GM20000 (cell line): Measurements from ENCODE around the gene PCDHGC4.

Source experiments
- DNase-seq: peaks from one replicate; pipeline ENCODE4 v3.0.0; 2012; ENCODE audit warnings: low spot score
- TF ChIP-seq, protein P1 (sequence below): IDR thresholded peaks from 2 replicates; pipeline ENCODE4 v1.5.1; 2012; ENCODE audit warnings: mild to moderate bottlenecking, control low read depth; ENCODE audit errors: extremely low read depth, missing control alignments

PCDHGC4 gene

DNA sequence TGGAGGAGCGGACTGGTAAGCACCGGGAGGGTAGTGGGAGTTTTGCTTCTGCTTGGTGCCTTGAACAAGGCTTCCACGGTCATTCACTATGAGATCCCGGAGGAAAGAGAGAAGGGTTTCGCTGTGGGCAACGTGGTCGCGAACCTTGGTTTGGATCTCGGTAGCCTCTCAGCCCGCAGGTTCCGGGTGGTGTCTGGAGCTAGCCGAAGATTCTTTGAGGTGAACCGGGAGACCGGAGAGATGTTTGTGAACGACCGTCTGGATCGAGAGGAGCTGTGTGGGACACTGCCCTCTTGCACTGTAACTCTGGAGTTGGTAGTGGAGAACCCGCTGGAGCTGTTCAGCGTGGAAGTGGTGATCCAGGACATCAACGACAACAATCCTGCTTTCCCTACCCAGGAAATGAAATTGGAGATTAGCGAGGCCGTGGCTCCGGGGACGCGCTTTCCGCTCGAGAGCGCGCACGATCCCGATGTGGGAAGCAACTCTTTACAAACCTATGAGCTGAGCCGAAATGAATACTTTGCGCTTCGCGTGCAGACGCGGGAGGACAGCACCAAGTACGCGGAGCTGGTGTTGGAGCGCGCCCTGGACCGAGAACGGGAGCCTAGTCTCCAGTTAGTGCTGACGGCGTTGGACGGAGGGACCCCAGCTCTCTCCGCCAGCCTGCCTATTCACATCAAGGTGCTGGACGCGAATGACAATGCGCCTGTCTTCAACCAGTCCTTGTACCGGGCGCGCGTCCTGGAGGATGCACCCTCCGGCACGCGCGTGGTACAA lies 8.5 kb upstream of the PCDHGC4 start:
- peak; percentile 40 for DNase-seq
- TF ChIP-seq, protein P1, sequence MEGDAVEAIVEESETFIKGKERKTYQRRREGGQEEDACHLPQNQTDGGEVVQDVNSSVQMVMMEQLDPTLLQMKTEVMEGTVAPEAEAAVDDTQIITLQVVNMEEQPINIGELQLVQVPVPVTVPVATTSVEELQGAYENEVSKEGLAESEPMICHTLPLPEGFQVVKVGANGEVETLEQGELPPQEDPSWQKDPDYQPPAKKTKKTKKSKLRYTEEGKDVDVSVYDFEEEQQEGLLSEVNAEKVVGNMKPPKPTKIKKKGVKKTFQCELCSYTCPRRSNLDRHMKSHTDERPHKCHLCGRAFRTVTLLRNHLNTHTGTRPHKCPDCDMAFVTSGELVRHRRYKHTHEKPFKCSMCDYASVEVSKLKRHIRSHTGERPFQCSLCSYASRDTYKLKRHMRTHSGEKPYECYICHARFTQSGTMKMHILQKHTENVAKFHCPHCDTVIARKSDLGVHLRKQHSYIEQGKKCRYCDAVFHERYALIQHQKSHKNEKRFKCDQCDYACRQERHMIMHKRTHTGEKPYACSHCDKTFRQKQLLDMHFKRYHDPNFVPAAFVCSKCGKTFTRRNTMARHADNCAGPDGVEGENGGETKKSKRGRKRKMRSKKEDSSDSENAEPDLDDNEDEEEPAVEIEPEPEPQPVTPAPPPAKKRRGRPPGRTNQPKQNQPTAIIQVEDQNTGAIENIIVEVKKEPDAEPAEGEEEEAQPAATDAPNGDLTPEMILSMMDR, result no peak

GRCh38 chr5:141477044-141477575 lies 7.7 kb upstream of the PCDHGC4 start:
- peak; percentile 21 for DNase-seq
- TF ChIP-seq, protein P1, result no peak

DNA sequence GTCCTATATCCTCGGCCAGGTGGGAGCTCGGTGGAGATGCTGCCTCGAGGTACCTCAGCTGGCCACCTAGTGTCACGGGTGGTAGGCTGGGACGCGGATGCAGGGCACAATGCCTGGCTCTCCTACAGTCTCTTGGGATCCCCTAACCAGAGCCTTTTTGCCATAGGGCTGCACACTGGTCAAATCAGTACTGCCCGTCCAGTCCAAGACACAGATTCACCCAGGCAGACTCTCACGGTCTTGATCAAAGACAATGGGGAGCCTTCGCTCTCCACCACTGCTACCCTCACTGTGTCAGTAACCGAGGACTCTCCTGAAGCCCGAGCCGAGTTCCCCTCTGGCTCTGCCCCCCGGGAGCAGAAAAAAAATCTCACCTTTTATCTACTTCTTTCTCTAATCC lies 7.0 kb upstream of the PCDHGC4 start:
- TF ChIP-seq, protein P1, result no peak
- no peak for DNase-seq

DNA sequence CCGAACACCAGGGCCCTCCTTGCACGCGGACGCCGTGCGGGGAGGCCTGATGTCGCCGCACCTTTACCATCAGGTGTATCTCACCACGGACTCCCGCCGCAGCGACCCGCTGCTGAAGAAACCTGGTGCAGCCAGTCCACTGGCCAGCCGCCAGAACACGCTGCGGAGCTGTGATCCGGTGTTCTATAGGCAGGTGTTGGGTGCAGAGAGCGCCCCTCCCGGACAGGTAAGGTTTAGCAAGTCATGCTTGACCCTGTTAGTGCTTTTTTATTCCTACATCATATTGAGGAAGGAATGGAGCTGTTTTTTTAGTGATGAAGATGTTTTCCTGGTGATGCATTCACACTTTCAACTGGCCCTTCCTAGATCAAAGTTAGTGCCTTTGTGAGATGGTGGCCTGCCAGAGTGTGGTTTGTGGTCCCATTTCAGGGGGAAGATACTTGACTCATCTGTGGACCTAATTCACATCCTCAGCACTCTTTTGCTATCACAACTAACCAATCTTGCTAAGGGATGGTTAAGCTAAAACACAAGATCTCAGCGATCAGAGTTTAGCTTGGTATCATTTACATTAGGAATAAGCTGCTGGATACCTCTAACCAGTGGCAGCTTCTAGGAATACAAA lies 6.4 kb upstream of the PCDHGC4 start:
- no peak for DNase-seq
- TF ChIP-seq, protein P1, result peak; percentile 0

DNA sequence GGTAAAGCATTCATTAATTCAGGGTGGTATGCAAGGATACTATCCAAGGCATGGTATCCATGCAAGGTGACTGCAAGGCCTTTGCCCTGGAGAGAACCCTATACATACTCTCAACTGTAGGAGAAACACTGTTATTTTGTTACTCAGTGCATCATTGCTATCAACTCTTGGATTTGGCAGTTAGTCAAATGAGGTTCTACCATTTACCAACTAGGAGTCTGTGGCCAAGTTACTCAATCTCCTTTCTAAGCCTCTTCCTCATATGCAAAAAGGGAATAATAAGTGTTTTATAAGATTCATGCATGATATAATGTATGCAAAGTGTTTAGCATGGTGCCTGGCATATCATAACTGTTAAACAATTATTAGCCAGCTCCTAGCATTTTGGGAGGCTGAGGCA lies 5.1 kb upstream of the PCDHGC4 start:
- DNase-seq, result no peak

DNA sequence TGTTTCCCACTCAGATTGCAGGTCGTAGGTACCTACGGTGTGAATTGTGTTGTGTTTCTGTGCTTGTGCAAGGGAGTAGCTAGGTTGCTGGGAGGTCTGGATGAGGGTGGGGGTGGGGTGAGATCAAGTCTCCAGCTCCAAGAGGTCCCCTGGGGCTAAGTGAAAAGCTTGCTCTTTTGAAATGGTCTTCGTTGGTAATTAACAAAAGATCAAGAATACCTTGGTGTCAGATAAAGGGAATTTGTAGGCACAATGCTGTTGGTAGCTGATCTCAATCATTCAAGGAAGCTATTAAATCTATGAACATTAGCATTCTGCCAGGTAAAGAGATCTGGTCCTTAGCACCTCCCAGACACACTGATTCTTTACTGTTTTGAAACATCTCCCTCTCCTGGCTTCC lies 928 bp upstream of the PCDHGC4 start:
- peak; percentile 4 for DNase-seq
- TF ChIP-seq, protein P1, result no peak

More for the DNA sequence above, 5.1 kb upstream of the PCDHGC4 start:
- TF ChIP-seq, protein P1, result no peak

DNA sequence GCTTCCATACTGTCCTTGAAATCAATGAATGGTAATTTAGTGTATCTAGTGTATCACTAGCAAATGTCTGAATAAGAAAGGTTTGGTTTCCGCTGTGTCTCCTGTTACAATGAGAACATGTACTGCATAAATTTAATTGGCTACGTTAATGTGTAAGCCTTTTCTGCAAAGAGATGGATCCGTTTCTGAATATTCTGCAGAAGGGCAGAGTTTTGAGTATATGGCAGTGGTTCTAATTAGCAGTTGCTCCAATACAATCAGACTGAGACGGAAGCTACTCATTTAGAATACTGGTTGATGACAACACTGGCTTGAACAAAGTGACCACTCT lies 555 bp upstream of the PCDHGC4 start:
- TF ChIP-seq, protein P1, result no peak
- DNase-seq, result peak; percentile 48
